KMS-11 (cell line): Measurements from ENCODE around the gene MADCAM1.

Experiments used
- H2AFZ ChIP-seq: fragments of 200-600 bp; sonication (generic); 2 replicates; pipeline ENCODE4 v1.6.1; 2016; ENCODE audit warnings: antibody characterized with exemption, mixed run types, low read depth
- H3K27ac ChIP-seq: fragments of 200-600 bp; sonication (generic); 2 replicates; pipeline ENCODE4 v1.6.1; 2016; ENCODE audit warnings: mild to moderate bottlenecking, mixed run types
- H3K27me3 ChIP-seq: fragments of 200-600 bp; sonication (generic); 2 replicates; pipeline ENCODE4 v1.6.1; 2017; ENCODE audit warnings: mild to moderate bottlenecking, low read depth, mixed run types, moderate library complexity; ENCODE audit not compliant: insufficient read depth
- H3K36me3 ChIP-seq: fragments of 200-600 bp; sonication (generic); 2 replicates; pipeline ENCODE4 v1.6.1; 2017; ENCODE audit warnings: mild to moderate bottlenecking, mixed run types; ENCODE audit not compliant: insufficient read depth
- H3K4me1 ChIP-seq: fragments of 200-600 bp; sonication (generic); 2 replicates; pipeline ENCODE4 v1.6.1; 2016; ENCODE audit warnings: mild to moderate bottlenecking, low read depth, mixed run types; ENCODE audit not compliant: poor library complexity, severe bottlenecking
- H3K4me2 ChIP-seq: fragments of 200-600 bp; sonication (generic); 2 replicates; pipeline ENCODE4 v1.7.0; 2016; ENCODE audit warnings: mild to moderate bottlenecking, mixed run types
- H3K4me3 ChIP-seq: fragments of 200-600 bp; sonication (generic); IDR thresholded peaks from 2 replicates; pipeline ENCODE4 v1.6.1; 2017; ENCODE audit warnings: low read depth, low read length, mixed read lengths; ENCODE audit not compliant: insufficient read depth
- H3K79me2 ChIP-seq: fragments of 200-600 bp; sonication (generic); 2 replicates; pipeline ENCODE4 v1.6.1; 2016; ENCODE audit warnings: low read depth, mixed run types; ENCODE audit not compliant: insufficient read depth
- H3K9ac ChIP-seq: fragments of 200-600 bp; sonication (generic); 2 replicates; pipeline ENCODE4 v1.6.1; 2016; ENCODE audit warnings: mild to moderate bottlenecking, mixed run types
- H4K20me1 ChIP-seq: fragments of 200-600 bp; sonication (generic); 2 replicates; pipeline ENCODE4 v1.6.1; 2016; ENCODE audit warnings: mild to moderate bottlenecking, mixed run types; ENCODE audit not compliant: insufficient read depth
- CTCF ChIP-seq: fragments of 200-600 bp; sonication (generic); conservative IDR thresholded peaks from 2 replicates; pipeline ENCODE4 v1.6.1; 2017; ENCODE audit warnings: low read depth, mild to moderate bottlenecking, antibody characterized with exemption, low read length, moderate library complexity, mixed read lengths

The MADCAM1 gene

GRCh38 chr19:456547-457110, 39.7 kb upstream of the MADCAM1 start:
- H3K9ac ChIP-seq: no peak overlapping the region
- no peaks in the 10 kb centered on the region for H3K36me3 ChIP-seq
- peaks cover 24% of the 10 kb centered on the region for H3K27me3 ChIP-seq
- no peak overlapping the region for H3K4me2 ChIP-seq
- no peak overlapping the region for H3K27ac ChIP-seq
- no peaks in the 10 kb centered on the region for H4K20me1 ChIP-seq
- no peaks in the 10 kb centered on the region for H3K79me2 ChIP-seq
- H3K4me3 ChIP-seq: no peak overlapping the region
- no peaks in the 10 kb centered on the region for H3K4me1 ChIP-seq
- no peak for TF ChIP-seq CTCF
- no peak overlapping the region for H2AFZ ChIP-seq

DNA sequence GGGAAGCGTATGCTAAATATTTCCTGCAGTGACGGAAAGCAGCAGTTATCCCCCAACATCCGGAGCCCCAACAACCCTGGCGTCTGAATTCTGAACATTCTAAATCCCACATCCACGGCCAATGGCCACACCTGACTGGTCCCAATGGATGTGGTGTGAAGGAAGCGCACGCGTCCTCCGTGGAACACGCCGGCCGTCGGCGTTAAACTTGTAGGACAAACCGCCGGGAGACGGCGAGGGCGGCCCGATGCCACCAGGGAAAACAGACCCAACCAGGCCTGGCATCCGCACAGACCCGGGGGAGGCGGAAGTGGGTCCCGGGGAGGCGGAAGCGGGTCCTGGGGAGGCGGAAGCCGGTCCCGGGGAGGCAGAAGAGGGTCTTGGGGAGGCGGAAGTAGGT, 38.6 kb upstream of the MADCAM1 start:
- no peak for TF ChIP-seq CTCF
- H3K27ac ChIP-seq: no peak overlapping the region

GRCh38 chr19:458091-459042, 37.9 kb upstream of the MADCAM1 start:
- Histone ChIP-seq H3K4me1 (no peaks in the 10 kb centered on the region), H3K27ac (no peak overlapping the region), H3K27me3 (peaks cover 18% of the 10 kb centered on the region), H2AFZ (no peak overlapping the region), H3K36me3 (no peaks in the 10 kb centered on the region), H4K20me1 (no peaks in the 10 kb centered on the region), H3K79me2 (no peaks in the 10 kb centered on the region), H3K4me2 (no peak overlapping the region), H3K4me3 (no peak overlapping the region), H3K9ac (no peak overlapping the region)
- TF ChIP-seq CTCF: no peak

More for the DNA sequence above, 38.6 kb upstream of the MADCAM1 start:
- Histone ChIP-seq H3K79me2 (no peaks in the 10 kb centered on the region), H3K4me1 (no peaks in the 10 kb centered on the region), H3K4me3 (no peak overlapping the region), H4K20me1 (no peaks in the 10 kb centered on the region), H3K36me3 (no peaks in the 10 kb centered on the region), H2AFZ (no peak overlapping the region), H3K9ac (no peak overlapping the region), H3K27me3 (peaks cover 23% of the 10 kb centered on the region), H3K4me2 (no peak overlapping the region)

GRCh38 chr19:459724-460511, 36.4 kb upstream of the MADCAM1 start:
- no peak overlapping the region for H3K4me3 ChIP-seq

More at GRCh38 chr19:459724-460511, 36.4 kb upstream of the MADCAM1 start:
- H2AFZ ChIP-seq: no peak overlapping the region
- H3K36me3 ChIP-seq: no peaks in the 10 kb centered on the region
- no peak for TF ChIP-seq CTCF
- H3K4me1 ChIP-seq: no peaks in the 10 kb centered on the region
- no peaks in the 10 kb centered on the region for H4K20me1 ChIP-seq
- H3K9ac ChIP-seq: no peak overlapping the region
- peaks cover 4% of the 10 kb centered on the region; the same call in 1 of the 2 replicates for H3K27me3 ChIP-seq
- H3K4me2 ChIP-seq: no peak overlapping the region
- H3K79me2 ChIP-seq: no peaks in the 10 kb centered on the region
- H3K27ac ChIP-seq: no peak overlapping the region
